GM13977 (cell line): ENCODE data around the gene RNF217.

Experiments
- DNase-seq: peaks from one replicate; pipeline ENCODE4 v3.0.0; 2012; ENCODE audit warnings: low spot score
- in situ Hi-C: fragments of 300-500 bp; cut with MboI; formaldehyde crosslinking; loops from one replicate; pipeline ENCODE4 v1.12.0; 2022; ENCODE audit warnings: low sequenced_read_pairs, low pct_unique_long_range_greater_than_20kb, mixed read lengths, inconsistent platforms; ENCODE audit not compliant: unreplicated experiment
- TF ChIP-seq, protein P1 (sequence below): IDR thresholded peaks from 2 replicates; pipeline ENCODE4 v1.5.1; 2012; ENCODE audit warnings: mild to moderate bottlenecking, control low read depth; ENCODE audit not compliant: insufficient read depth; ENCODE audit errors: extremely low read depth, missing control alignments

The RNF217 gene

DNA sequence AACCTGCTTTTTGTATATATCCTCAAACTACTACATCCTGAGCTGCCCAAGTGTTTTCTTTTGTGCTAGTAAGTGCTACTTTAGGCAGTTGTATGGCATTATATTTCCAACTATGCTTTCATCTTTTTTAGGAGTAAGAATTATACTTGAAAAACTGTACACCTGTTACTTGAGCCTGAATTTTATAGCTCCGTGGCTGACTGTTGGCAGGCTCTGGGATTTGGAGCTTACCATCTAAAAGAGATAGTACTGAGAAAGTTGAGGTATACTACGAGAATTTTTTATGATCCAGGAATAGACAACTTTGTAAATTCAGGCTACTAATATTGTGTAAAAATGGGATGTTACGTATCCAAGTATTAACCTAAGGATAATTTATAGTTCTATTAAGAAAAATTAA, 32.4 kb downstream of the RNF217 start:
- in situ Hi-C loops = no loop called here
- TF ChIP-seq, protein P1, sequence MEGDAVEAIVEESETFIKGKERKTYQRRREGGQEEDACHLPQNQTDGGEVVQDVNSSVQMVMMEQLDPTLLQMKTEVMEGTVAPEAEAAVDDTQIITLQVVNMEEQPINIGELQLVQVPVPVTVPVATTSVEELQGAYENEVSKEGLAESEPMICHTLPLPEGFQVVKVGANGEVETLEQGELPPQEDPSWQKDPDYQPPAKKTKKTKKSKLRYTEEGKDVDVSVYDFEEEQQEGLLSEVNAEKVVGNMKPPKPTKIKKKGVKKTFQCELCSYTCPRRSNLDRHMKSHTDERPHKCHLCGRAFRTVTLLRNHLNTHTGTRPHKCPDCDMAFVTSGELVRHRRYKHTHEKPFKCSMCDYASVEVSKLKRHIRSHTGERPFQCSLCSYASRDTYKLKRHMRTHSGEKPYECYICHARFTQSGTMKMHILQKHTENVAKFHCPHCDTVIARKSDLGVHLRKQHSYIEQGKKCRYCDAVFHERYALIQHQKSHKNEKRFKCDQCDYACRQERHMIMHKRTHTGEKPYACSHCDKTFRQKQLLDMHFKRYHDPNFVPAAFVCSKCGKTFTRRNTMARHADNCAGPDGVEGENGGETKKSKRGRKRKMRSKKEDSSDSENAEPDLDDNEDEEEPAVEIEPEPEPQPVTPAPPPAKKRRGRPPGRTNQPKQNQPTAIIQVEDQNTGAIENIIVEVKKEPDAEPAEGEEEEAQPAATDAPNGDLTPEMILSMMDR = no peak
- DNase-seq = no peak

DNA sequence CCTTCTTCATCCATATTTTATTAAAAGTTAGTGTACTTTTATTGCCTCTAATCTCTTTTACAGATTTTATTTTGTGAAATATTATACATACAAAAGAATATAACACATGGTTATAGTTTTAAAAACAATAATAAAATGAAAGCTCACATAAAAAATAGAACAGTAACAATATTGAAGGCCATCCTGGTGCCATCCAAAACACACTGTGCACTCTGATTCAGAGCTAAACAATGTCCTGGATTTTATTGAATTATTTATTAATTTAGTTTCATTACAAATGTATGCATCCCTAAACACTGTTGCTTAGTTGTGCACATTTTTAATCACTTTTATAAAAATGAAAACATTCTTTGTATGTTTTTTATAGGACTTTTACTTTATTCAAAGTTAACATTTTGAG, 32.9 kb downstream of the RNF217 start:
- in situ Hi-C loops = no loop called here
- DNase-seq = no peak
- TF ChIP-seq, protein P1 = no peak

DNA sequence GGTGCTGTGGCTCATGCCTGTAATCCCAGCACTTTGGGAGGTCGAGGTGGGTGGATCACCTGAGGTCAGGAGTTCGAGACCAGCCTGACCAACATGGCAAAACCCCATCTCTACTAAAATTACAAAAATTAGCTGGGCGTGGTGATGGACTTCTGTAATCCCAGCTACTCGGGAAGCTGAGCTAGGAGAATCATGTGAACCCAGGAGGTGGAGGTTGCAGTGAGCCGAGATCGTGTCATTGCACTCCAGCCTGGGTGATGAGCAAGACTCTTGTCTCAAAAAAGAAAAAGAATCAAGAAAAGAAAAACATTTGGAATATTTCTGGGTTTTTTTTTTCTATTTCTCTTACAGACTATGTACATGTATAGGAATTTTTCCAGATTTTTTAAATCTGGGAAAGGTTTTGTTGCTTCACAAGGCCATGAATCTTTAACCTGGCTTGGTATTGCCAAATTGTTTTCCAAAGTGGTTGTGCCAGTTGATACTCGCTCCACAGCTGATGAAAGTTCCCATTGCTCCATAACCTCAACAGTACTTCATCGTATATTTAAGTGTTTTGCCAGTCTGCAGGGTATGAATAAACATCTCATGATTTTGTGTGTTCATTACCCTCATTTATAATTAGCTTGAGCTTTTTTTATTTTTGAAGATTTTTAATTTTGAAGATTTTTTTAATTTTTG, 33.5 kb downstream of the RNF217 start:
- TF ChIP-seq, protein P1 = no peak
- in situ Hi-C loops = no loop called here
- DNase-seq = no peak

DNA sequence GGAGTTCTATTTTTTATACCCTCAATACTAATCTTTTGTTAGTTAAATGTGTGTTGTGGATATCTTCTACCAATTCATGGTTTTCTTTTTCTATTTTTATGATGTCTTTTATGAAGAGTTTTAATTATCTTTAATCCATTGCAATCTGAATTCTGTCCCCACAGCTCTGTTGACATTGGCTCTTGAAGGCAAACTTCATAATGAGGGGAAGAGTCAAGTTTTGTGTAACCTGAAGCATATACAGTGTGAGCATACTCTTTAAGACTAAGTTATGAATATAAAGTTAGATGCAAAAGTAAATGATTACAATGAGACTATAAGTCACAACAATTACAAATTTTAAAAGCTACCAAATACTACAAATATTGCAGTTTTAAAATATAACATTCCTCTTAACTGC, 34.2 kb downstream of the RNF217 start:
- no peak for DNase-seq
- TF ChIP-seq, protein P1 = no peak
- in situ Hi-C loops = no loop called here

DNA sequence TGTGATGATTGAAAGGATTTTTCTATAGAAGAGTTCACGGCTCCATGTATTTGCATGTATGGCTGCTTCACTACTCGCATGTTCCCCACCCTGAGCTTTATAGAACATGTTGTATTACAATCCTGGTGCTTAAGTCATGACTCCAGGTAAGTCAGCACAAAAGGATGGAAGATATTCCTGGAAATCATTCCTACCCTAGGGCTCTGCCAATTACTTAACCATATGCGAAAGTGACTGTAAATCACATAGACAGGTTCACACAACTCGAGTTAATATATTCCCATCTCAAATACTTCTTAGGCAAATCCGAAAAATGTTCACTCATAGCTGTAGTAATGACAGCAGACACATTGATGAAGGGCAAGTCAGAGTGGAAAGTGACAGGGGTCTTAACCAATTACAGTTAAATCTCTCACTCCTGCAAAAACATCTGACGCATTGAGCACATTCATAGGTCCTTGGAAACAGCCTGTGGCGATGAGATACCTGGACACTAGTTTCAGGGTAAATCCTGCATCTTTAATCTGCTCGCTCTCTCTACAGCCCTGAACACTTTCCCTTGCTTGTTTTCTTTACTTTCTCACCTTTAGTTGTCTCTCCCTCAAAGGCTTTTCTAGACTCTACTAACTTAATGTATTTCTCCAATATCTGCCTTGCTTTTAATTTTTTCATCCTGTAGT, 35.1 kb downstream of the RNF217 start:
- TF ChIP-seq, protein P1 = no peak
- no peak for DNase-seq
- in situ Hi-C loops = no loop called here

DNA sequence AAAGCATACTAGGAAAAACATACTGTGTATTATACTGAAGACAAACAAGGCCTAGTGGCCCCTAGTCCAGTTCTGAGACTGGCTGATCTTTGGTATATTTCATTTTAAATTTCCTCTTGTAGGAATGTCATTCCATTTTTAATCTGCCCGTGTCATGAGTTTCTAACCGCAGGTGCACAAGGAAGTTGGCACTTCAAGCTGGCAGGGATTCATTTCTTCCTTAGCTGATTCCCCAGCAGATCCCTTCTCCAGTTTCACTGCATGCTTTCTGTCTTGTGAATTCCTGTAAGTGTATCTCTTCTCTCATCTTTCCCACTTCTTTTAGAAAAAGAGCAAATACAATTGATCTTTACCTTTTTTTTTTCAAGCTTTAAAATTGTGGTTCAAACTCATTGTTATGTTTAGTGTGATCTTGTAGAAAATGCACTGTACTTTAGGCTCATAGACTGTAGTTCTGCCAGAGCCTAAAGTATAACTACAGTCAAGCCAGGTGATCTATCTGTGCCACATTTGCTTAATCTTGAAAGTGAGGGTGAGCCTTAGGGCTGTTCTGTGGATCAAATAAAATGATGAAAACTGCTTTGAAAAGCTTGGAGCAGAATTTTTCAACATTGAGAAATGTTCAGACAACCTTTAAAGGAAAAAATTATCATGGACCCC, 37.0 kb downstream of the RNF217 start:
- TF ChIP-seq, protein P1 = no peak
- in situ Hi-C loops = no loop called here
- DNase-seq = no peak
